Measurements from ENCODE around the gene ASCC2.
"Not testable (repeated sequence)": the region's sequence is repeated elsewhere in the genome, so short reads cannot be mapped to it uniquely, and the experiment has no call there.

Gene ASCC2

DNA sequence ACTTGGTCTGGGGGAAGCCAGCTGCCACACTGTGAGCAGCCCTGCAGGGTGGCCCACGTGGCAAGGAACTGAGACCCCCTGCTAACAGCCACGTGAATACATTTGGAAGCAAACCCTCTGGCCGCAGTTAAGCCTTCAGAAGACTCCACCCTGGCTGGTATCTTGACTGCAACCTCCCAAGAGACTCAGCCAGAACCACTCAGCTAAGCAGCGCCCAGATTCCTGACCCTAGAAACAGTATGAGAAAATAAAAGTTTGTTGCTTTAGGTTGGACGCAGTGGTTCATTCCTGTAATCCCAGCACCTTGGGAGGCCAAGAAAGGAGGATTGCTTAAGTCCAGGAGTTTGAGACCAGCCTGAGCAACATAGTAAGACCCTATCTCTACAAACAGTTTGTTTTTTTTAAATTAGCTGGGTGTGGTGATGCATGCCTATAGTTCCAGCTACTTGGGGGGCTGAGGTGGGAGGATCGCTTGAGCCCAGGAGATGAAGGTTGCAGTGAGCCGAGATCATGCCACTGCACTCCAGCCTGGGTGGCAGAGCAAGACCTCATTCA, 79.9 kb downstream of the ASCC2 start:
- no peak for DNase-seq (ENCODE audit: low read depth, low spot score)

- DNase-seq (ENCODE audit: low read depth, low spot score), result no peak
Observed at GRCh38 chr22:29757096-29757495, 81.0 kb downstream of the ASCC2 start.

DNA sequence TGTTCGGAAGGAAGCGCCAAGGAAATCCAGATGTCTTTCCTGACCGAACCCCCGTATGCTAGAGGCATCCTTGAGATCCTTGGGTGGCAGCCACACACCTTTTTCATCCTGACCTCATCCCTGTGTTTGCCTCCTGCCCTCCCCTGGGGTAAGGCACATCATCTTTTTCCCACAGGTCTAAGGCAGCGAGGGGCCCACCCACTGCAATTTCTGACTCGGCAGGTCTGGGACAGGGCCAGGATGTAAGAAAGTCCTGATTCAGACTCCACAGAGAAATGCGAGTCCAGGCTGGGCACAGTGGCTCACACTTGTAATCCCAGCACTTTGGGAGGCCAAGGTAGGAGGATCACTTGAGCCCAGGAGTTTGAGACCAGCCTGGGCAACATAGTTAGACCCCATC, 81.7 kb downstream of the ASCC2 start:
- no peak for DNase-seq (ENCODE audit: low read depth, low spot score)

DNA sequence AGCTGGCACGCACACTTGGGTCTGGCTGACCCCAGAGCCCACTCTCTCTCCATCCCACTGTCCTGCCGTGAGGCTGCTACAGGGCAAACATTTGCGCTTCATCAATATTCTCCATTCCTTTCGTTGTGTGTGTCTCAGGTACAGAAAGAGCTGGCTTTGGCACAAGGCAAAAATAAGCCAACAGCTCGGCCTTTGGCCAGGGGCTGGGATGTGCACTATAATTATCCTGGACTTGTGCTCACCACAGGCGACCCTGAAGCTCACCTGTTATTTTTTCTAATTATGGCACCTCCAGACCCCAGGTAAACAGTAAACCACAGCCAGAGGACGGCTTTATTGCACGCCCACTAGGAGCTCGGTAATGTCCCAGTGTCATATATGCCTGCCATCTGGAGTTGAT, 82.2 kb downstream of the ASCC2 start:
- DNase-seq (ENCODE audit: low read depth, low spot score), result no peak

DNA sequence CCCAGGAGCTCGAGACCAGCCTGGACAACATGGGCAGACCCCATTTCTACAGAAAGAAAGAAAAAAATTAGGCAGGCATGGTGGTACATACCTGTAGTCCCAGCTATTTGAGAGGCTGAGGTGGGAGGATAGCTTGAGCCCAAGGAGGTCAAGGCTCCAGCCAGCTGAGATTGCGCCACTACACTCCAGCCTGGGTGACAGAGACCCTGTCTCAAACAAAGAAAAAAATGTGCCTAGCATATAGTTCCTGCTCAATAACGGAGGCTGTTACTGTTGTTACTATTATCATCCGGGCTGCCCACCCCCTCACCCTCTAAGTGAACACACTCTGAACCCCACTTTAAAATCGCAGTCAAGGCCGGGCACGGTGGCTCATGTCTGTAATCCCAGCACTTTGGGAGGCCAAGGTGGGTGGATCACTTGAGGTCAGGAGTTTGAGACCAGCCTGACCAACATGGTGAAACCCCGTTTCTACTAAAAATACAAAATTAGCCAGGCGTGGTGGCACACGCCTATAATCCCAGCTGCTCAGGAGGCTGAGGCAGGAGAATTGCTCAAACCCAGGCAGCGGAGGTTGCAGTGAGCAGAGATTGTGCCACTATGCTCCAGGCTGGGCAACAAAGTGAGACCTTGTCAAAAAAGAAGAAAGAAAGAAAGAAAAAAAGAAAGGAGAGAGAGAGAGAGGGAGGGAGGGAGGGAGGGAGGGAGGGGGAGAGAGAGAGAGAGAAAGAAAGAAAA, 83.2 kb downstream of the ASCC2 start:
- DNase-seq (ENCODE audit: low read depth, low spot score), result not testable (repeated sequence)

DNA sequence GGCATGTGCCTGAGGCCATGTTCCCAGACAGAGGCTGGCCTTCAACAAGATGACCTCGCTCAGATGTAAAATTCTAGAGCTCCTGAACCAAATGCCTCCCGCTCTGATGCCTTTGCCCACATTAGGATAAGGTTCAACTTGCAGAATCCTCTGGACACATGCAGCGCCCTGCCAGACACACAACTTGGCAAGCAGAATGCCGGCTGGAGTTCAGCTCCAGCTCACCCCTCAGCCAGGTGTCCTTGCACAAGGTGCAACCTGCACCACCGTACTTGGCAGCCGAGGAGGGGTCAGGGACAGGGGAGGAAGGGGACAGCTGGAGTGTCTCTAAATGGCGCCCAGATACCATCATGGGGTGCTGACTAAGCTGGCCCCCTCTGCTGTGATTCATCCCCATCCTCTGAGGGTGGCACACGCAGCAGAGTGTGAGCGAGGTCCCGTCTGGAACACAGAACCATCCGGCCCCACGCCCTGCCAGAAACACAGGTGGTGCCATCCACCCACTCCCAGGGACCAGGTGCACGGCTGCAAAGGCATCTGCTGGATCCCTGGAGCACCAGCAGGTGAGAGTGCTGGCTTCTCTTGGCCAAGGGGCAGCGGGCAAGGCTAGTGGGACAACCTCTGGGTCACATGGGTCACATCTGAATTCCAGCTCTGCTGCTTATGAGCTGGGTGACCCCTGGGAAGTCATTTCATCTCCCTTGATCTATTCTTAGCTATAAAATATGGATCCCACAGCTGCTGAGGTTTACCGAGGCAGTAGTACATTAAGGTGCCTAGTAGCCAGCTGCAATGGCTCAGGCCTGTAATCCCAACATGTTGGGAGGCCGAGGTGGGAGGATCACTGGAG, 84.0 kb downstream of the ASCC2 start:
- DNase-seq (ENCODE audit: low read depth, low spot score), result no peak

GRCh38 chr22:29751669-29752068, 86.4 kb downstream of the ASCC2 start:
- DNase-seq (ENCODE audit: low read depth, low spot score), result no peak

DNA sequence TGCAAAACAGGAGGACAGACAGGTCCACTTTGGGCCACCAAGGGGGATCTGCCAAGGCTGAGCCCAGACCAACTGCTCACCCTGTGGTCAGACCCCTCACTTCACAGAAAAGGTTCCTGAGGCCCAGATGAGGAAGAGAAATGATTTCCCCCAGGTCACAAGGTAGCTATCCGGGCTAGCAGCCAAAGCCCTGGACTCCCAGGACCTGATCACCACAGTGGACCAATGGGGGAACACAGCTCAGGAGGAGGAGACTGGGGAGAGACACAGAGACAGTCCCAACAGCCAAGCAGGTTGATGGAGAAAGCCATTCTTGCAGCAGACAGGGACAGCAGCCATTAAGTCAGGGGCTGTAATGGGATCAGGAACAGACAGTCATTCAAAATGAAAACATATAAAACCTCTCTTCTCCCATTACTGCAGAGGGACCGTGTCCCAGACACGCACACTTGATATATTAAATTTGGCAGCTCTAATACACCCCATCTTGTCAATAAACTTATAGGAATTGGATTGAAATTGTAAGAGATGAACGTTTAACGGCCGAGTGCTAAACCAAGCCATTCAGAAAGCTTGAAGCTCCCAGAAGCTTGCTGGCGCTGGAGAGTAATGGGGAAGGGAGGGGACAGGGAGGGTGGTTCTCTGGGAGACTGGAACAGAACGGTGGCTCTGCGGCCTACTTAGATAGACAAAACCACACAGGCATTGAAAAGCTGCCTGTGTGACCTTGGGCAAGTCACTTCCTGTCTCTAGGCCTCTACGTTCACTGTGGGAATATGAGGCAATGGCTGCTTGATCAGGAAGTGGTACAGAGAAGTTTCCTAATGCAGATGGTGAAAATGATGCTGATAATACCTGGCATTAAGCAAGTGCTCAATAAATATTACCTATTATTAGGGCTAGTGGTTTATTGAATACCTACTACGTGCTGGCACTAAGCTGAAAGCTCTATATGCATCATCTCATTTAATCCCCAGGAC, 87.2 kb downstream of the ASCC2 start:
- DNase-seq (ENCODE audit: low read depth, low spot score), result no peak

DNA sequence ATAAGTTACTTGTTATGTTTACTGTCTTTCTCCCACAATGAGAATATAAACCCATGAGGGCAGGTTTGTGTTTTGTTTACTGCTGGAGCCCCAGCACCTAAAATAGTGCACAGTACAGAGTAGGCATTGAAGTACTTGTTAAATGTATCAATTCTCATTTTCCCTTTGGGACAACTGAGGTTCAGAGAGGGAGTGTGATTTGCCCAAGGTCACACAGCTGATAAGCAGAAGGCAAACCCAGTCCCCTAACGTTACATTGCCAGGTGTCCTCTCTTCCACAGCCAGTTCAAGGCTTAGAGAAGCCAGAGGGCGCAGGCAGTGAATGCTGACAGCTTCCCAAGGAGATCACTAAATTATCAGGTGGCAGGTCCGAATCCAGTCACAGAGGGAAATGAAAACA, 88.0 kb downstream of the ASCC2 start:
- no peak for DNase-seq (ENCODE audit: low read depth, low spot score)

DNA sequence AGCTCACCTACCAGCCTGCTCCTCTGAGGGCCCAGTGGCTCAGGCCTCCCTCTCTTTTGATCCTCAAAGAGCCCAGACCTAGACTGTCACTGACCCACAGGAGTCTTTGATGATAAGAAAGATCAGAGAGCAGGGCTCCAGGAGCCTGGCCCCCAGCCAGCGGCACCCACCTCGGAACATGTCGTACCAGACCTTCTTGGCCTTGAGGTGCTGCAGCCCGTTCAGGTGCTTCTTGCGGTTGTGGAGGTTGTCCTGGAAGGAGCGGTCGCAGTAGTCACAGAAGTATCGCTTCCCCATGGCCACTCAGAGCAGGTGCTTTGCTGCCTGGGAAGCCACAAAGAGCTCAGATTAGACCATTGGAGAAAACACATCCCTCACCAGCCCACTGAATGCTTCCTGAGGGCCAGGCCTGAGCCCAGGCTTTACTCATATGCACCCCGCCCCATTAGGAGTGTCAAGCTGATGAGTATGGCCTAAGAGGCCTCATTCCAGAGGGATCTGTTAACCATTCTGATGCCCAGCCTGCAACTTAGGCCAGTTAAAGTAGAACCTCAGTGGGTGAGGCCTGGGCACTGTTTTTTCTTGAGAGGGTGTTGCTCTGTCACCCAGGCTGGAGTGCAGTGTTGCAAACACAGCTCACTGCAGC, 89.7 kb downstream of the ASCC2 start:
- no peak for DNase-seq (ENCODE audit: low read depth, low spot score)

GRCh38 chr22:29747832-29748231, 90.2 kb downstream of the ASCC2 start:
- DNase-seq (ENCODE audit: low read depth, low spot score), result no peak

- DNase-seq (ENCODE audit: low read depth, low spot score), result no peak
Observed at GRCh38 chr22:29744902-29745301, 93.2 kb downstream of the ASCC2 start.

- DNase-seq (ENCODE audit: low read depth, low spot score), result no peak
Observed at GRCh38 chr22:29742326-29742725, 95.7 kb downstream of the ASCC2 start.

- DNase-seq (ENCODE audit: low read depth, low spot score), result no peak
Observed at GRCh38 chr22:29741926-29742325, 96.1 kb downstream of the ASCC2 start.

DNA sequence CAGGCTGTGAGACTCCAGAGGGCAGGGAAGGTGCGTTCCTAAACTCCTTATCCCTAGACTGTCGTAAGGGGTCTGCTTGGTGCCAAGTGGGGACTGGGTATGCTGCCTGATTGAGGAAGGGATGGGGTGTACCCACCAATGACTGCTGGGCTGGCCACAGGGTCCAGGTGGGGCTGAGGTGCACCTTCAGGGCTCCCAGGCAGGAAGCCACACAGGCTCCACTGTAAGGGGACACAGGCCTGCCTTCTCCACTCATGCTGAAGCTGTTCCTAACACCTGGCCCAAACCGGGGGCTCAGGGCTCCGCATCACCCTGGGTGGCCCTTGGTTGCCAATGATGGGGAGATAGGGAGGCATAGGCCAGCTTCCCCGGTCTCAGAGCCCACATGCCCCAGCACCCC, 97.9 kb downstream of the ASCC2 start:
- DNase-seq (ENCODE audit: low read depth, low spot score), result no peak

DNA sequence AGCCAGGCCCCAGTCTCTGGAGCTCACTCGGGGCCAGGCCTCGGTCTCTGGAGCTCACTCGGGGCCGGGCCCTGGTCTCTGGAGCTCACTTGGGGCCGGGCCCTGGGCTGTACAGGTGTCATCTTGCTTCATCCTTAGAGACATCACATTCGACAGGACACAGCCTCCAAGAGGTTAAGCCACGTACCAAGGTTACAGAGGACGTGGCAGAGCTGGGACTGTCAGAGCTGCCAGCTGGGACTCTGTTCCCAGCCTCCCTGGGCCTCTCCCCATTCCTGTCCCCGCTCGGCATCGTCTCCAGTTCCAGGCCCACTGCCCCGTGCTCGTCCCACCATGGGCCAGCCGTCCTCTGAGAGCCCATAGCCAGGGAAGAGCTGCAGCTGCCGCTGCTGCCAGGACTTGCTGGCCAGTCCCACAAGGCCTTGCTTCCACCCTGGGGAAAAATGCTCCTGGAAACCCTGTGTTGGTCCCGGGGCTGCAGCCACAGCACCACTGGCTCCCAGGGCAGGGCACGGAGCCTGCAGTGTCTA, 98.7 kb downstream of the ASCC2 start:
- DNase-seq (ENCODE audit: low read depth, low spot score), result no peak
